Lower leg skin (tissue), 4 donors: ENCODE measurements around the gene FBXL14. TPM values are rescaled to one million over a fixed set of nuclear protein-coding genes. Genes with fewer than 3 reads are reported as not detected.

Experiments used
- DNase-seq, 2 donors: peaks; one replicate each; pipeline ENCODE4 v3.0.0-alpha.2; 2019; ENCODE audit warnings: low spot score in 2 of 2
- H3K4me3 ChIP-seq: fragments of 200-600 bp; sonication (generic); 2 replicates; pipeline ENCODE4 v1.5.1; 2017; ENCODE audit warnings: mild to moderate bottlenecking, low read depth; ENCODE audit not compliant: poor library complexity, severe bottlenecking
- POLR2A ChIP-seq, 2 donors: fragments of 450-650 bp; IDR thresholded peaks; one replicate each; pipeline ENCODE4 v1.6.1; 2016 to 2017; ENCODE audit warnings: antibody characterized with exemption in 2 of 2, mild to moderate bottlenecking in 1 of 2, moderate library complexity in 1 of 2
- WGBS, 2 donors: methylation state at CpG; one replicate each; pipeline ENCODE4 v1.1.5; 2018; 5-methylcytosine and 5-hydroxymethylcytosine counted together
- intact Hi-C: fragments of 100-400 bp; cut with DNase I; formaldehyde crosslinking; loops from one replicate; pipeline ENCODE4 v1.15.0; 2023; ENCODE audit warnings: low total_unique reads
- total RNA-seq, 4 donors: library from RNA; depleted of rRNA; stranded (reverse); fragments of >200 nt; gene quantifications; one replicate each; pipeline ENCODE4 v1.1.0, GENCODE V29; 2016
- TF ChIP-seq, protein P1 (sequence below), 3 donors: fragments of 450-650 bp; IDR thresholded peaks; one replicate each; pipeline ENCODE4 v1.5.1; 2016; ENCODE audit warnings: antibody characterized with exemption in 3 of 3, mild to moderate bottlenecking in 3 of 3, moderate library complexity in 2 of 3

Gene FBXL14
- total RNA-seq, 4 donors from 2014 or later: 9.3 to 12.8 (median 10.9) TPM

DNA sequence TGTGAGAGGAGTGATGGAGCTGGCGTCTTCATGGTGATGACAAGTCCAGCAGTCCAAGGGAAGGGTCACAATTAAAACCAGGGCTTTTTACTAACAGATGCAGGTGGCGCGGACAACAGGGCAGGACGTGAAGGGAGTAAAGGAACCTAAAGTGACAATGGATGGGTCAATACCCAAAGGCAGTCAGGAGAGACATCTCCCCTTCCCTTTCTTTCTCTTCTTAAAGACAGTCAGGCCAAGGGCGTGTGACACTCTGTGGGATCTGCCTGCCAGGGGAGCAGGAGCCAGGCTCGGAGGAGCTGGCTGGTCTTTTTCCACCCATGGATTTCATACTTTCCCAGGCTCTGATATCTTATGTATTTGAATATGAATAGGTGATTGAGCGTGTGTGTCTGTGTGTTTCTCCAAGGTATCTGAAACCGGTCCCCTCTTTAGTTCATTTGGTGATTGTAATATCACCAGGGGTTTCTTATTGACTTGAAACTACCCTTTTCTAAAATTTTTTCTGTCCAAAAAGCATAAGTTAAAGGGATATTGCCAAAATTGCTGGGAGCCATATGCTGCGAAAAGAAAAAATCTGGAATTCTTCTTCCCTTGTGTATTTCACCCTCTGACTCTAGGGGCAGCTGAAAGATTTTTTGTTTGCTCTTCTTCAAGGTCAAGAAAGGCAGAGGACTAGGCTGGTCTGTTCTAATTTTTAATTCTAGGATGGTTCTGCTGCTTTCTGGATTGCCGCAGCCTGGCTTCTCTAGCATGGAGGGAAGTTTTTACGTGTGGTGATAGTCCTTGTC lies 61.8 kb downstream of the FBXL14 start:
- intact Hi-C loops: no loop called here
- 67 to 71% methylated on average over 11 of the region's 11 CpGs for WGBS, 2 donors
- no peak overlapping the region for H3K4me3 ChIP-seq
- TF ChIP-seq, protein P1, sequence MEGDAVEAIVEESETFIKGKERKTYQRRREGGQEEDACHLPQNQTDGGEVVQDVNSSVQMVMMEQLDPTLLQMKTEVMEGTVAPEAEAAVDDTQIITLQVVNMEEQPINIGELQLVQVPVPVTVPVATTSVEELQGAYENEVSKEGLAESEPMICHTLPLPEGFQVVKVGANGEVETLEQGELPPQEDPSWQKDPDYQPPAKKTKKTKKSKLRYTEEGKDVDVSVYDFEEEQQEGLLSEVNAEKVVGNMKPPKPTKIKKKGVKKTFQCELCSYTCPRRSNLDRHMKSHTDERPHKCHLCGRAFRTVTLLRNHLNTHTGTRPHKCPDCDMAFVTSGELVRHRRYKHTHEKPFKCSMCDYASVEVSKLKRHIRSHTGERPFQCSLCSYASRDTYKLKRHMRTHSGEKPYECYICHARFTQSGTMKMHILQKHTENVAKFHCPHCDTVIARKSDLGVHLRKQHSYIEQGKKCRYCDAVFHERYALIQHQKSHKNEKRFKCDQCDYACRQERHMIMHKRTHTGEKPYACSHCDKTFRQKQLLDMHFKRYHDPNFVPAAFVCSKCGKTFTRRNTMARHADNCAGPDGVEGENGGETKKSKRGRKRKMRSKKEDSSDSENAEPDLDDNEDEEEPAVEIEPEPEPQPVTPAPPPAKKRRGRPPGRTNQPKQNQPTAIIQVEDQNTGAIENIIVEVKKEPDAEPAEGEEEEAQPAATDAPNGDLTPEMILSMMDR (IDR thresholded peaks at IDR 0.05): no peak
- TF ChIP-seq POLR2A (IDR thresholded peaks at IDR 0.05): no peak
- peak in 1 of 2 donors; percentile 79 for DNase-seq

DNA sequence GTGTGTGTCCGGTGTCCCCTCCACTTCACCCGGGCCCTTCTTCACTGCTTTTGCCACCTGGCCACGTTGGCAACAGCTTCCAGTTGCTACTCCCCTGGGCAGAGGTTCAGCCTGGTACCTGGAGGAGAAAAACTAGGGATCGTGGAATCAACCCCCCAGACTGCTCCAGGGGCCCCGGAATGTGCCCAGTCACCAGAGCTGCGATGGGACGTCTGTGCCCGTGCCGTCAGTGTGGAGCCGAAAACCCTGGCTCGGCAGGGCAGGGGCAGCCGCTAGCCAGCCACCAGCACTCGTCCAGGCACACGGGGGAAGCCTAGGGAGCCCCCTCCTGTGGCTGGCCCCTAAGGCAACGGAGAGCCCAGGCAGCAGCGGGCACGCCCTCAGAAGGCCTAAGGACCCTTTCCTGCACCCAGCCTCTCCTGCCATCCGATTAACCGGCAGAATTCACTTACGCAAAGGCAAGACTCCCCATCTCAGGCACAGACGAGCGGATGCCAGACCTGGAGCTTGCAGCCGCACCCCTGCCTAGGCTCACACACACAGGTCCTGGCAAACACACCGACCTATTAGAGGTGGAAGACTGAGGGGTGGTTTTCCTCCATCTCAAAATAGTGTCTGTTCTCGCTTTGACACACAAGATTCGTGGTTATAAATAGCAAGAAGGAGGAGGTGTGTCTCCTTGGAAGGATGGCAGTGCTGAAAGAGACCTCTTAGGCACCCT lies 62.6 kb downstream of the FBXL14 start:
- WGBS, 2 donors: 32 to 47% methylated on average over 20 to 23 of the region's 26 CpGs
- H3K4me3 ChIP-seq: no peak overlapping the region
- intact Hi-C loops: no loop called here
- TF ChIP-seq, protein P1 (IDR thresholded peaks at IDR 0.05): no peak
- no peak for TF ChIP-seq POLR2A (IDR thresholded peaks at IDR 0.05)
- peak in 1 of 2 donors; percentile 82 for DNase-seq

DNA sequence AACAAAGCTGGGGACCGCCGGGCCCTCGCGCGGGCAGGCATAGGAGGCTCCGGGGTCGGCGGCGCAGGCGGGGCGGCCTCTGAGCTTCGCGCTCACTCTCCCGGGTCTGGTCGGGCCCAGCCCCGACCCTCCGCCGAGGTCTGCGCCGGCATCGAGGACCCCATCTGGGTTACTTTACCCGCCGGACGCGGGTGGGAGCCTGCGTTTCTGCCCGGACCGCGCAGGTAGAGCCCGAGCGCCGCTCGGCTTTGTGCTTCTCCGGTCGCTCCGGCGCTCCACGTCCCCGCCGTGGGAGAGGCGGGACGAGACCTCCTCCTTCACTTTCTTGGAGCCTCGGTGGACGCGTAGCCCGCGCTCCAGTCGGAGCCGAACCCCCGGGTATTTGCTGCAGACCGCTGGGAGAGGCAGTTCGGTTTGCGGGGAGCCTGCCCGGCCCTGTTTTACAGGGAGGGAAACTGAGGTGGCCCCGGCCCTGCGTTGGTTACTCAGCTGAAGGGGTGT lies 63.2 kb downstream of the FBXL14 start:
- DNase-seq: peak in 1 of 2 donors; percentile 84
- H3K4me3 ChIP-seq: peak overlapping the region; percentile 21
- WGBS, 2 donors: 3 to 14% methylated on average over 17 to 27 of the region's 56 CpGs
- TF ChIP-seq, protein P1 (IDR thresholded peaks at IDR 0.05): no peak
- no peak for TF ChIP-seq POLR2A (IDR thresholded peaks at IDR 0.05)
- intact Hi-C loops: no loop called here

DNA sequence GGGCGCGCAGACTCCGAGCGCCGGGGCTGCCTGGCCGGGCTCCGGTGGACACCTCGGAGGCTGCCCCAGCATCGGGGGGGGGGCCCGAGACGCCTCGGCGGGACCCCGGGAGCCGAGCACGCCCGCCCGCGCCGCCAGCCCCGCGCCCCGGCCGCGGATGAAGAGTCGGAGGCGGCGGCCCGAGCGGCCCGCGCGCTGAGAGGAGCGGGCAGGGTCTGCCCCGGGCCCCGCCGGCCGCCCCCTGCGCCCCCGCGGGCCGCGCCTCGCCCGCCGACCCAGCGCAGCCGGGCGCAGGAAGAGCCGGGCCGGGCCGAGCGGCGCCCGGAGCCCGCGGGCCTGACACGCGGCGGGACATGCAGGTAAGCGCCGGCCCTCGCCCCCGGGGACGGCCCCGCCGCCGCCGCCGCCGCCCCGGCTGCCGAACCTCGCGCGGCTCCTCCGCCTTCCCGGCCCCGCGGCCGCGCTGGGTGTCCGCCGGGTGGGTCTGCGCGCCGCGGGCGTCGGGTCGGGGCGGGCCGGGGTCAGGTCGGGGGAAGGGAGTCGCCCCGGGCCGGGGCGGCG lies 63.7 kb downstream of the FBXL14 start:
- peak overlapping the region; percentile 37 for H3K4me3 ChIP-seq
- peak in 1 of 2 donors; percentile 61 for DNase-seq
- WGBS, 2 donors: 7% methylated on average over 6 of the region's 99 CpGs; no CpG with 5 or more reads in 1 of the 2 donors
- TF ChIP-seq POLR2A (IDR thresholded peaks at IDR 0.05): no peak
- TF ChIP-seq, protein P1 (IDR thresholded peaks at IDR 0.05): no peak
- intact Hi-C loops: no loop called here

DNA sequence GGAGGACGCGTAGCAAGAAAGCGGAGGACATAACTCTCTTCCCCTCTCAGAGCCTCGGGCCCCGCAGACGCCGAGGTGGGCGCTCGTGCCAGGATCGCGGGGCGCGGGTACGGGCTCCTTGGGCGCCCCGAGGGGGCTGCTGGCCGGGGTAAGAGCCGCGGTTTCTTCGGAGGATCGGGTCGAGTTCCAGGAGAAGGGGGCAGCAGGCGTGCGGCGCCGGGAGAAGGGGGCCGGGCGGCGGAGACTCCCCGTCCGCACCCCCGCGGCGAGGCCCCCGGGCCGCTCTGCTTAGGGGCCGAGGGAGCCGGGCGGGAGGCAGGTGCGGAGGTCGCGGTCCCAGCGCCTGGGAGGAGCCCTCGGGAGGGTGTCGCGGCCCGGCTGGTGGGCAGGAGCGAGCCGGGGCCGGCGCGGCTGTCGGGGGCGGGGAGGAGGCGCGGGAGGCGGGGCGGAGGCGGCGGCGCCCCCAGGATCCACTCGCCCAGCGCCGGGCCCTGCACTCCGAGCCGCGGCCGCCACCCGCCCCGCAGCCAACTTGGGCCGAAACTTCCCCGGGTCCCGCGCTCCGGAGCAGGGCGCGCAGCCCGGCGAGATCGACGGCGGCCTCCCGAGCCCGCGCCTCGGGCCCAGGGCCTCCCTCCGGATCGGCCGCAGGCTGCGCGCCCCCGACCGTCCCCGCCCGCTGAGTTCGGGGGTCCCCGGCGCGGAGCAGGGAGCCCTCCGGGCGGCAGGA lies 64.4 kb downstream of the FBXL14 start:
- intact Hi-C loops: no loop called here
- H3K4me3 ChIP-seq: peak overlapping the region; percentile 37
- peak in 1 of 2 donors; percentile 77 for DNase-seq
- TF ChIP-seq POLR2A (IDR thresholded peaks at IDR 0.05): no peak
- TF ChIP-seq, protein P1 (IDR thresholded peaks at IDR 0.05): no peak
- WGBS, 2 donors: 5 to 14% methylated on average over 25 to 43 of the region's 101 CpGs
